GM12878 (cell line): Measurements from ENCODE around the gene PRCD. TPM values are rescaled to one million over a fixed set of nuclear protein-coding genes. Genes with fewer than 3 reads are reported as not detected.
A peak's percentile ranks its signal among the peaks of the same experiment; 100 is the strongest.

Experiments used
- ATAC-seq: fragments of 200-7000 bp; cut with Tn5 transposase; 3 replicates; pipeline ENCODE4 v1.9.1; 2020; ENCODE audit warnings: mild to moderate bottlenecking, moderate library complexity
- BruUV-seq: library from RNA; stranded (reverse); fragments of 400-500 nt; replicated peaks from 2 replicates; lab custom pipeline; 2021; lab: Mats Ljungman, UMichigan
- CTCF ChIA-PET: fragments of 300-600 bp; sonication (Branson Sonifier 250); formaldehyde crosslinking; extraction: SDS; loops from one replicate; lab custom pipeline; 2021; ENCODE audit warnings: inconsistent platforms; lab: Yijun Ruan, JAX
- POLR2A ChIA-PET: fragments of 350-600 bp; formaldehyde crosslinking; extraction: SDS; loops from one replicate; lab custom pipeline; 2021; ENCODE audit warnings: inconsistent platforms; lab: Charles Lee
- RAD21 ChIA-PET: fragments of 300-600 bp; sonication (Branson Sonifier 250); formaldehyde crosslinking; loops from one replicate; lab custom pipeline; 2023; ENCODE audit warnings: antibody characterized with exemption; ENCODE audit not compliant: unreplicated experiment; lab: Charles Lee
- SMC1A ChIA-PET: fragments of 300-600 bp; sonication (Branson Sonifier 250); formaldehyde crosslinking; loops from one replicate; lab custom pipeline; 2023; ENCODE audit not compliant: unreplicated experiment, uncharacterized antibody; lab: Charles Lee
- DNase-seq: peaks from one replicate; pipeline ENCODE4 v3.0.0-alpha.2; 2011; ENCODE audit warnings: low read depth, low spot score
- FAIRE-seq: peaks from 3 replicates; lab custom pipeline; 2011; peaks lifted over from hg19 to GRCh38; lab: Jason Lieb, UNC
- H2AFZ ChIP-seq: 2 replicates; pipeline ENCODE4 v1.6.0; 2011; ENCODE audit warnings: low read depth, low read length, control low read depth; ENCODE audit not compliant: control insufficient read depth
- H3K27ac ChIP-seq: 2 replicates; pipeline ENCODE4 v1.5.1; 2011; ENCODE audit warnings: control low read depth; ENCODE audit not compliant: control insufficient read depth, insufficient read depth
- H3K27me3 ChIP-seq, 2 experiments: replicated peaks in 1 of 2; 2 replicates each; pipeline versions ENCODE4 v1.6.0 to v1.6.1; 2011; ENCODE audit warnings: low read length in 1 of 2; ENCODE audit not compliant: control insufficient read depth in 2 of 2, insufficient read depth in 2 of 2
- H3K36me3 ChIP-seq, 2 experiments: 2 replicates each; pipeline ENCODE4 v1.5.1; 2011; ENCODE audit warnings: low read length in 1 of 2; ENCODE audit not compliant: control insufficient read depth in 2 of 2, insufficient read depth in 2 of 2
- H3K4me1 ChIP-seq: 2 replicates; pipeline ENCODE4 v1.6.1; 2011; ENCODE audit warnings: mild to moderate bottlenecking, low read length, moderate library complexity, mixed read lengths; ENCODE audit not compliant: control insufficient read depth, insufficient read depth
- H3K4me2 ChIP-seq: 2 replicates; pipeline ENCODE4 v1.6.0; 2011; ENCODE audit warnings: control low read depth; ENCODE audit not compliant: control insufficient read depth, insufficient read depth
- H3K4me3 ChIP-seq: fragments of 200-600 bp; sonication (generic); 2 replicates; pipeline ENCODE4 v1.5.1; 2016
- H3K79me2 ChIP-seq: 2 replicates; pipeline ENCODE4 v1.6.0; 2011; ENCODE audit warnings: low read length; ENCODE audit not compliant: control insufficient read depth, insufficient read depth
- H3K9ac ChIP-seq: 2 replicates; pipeline ENCODE4 v1.8.0; 2011; ENCODE audit warnings: low read length, control low read depth, mixed read lengths; ENCODE audit not compliant: control insufficient read depth, insufficient read depth
- H3K9me3 ChIP-seq: replicated peaks from 3 replicates; pipeline ENCODE4 v1.5.1; 2011; ENCODE audit warnings: mild to moderate bottlenecking, low read length; ENCODE audit not compliant: control insufficient read depth, insufficient read depth
- H4K20me1 ChIP-seq: 2 replicates; pipeline ENCODE4 v1.6.0; 2011; ENCODE audit not compliant: control insufficient read depth, insufficient read depth
- CHD1 ChIP-seq: IDR thresholded peaks from 2 replicates; pipeline ENCODE4 v1.6.1; 2012; ENCODE audit warnings: low read depth, low read length, improper control_type of control experiment
- HDAC2 ChIP-seq: fragments of 200-600 bp; sonication (generic); IDR thresholded peaks from 2 replicates; pipeline ENCODE4 v1.6.1; 2017
- IKZF1 ChIP-seq: fragments of 450-650 bp; conservative IDR thresholded peaks from 2 replicates; pipeline ENCODE4 v1.6.1; 2017; ENCODE audit warnings: antibody characterized with exemption, mild to moderate bottlenecking
- IRF5 ChIP-seq: fragments of 450-650 bp; IDR thresholded peaks from 2 replicates; pipeline ENCODE4 v1.6.1; 2017; ENCODE audit warnings: borderline replicate concordance
- MTA2 ChIP-seq: fragments of 450-650 bp; IDR thresholded peaks from 2 replicates; pipeline ENCODE4 v1.6.1; 2016; ENCODE audit warnings: low read depth, mild to moderate bottlenecking, moderate library complexity
- NFIC ChIP-seq: IDR thresholded peaks from 2 replicates; pipeline ENCODE4 v1.6.1; 2012; ENCODE audit warnings: low read depth, mild to moderate bottlenecking, inconsistent platforms, low read length, moderate library complexity
- NR2C2 ChIP-seq: IDR thresholded peaks from 2 replicates; pipeline ENCODE4 v1.6.1; 2011; ENCODE audit warnings: borderline replicate concordance, low read depth; ENCODE audit not compliant: control insufficient read depth, insufficient read length
- PML ChIP-seq: IDR thresholded peaks from 2 replicates; pipeline ENCODE4 v1.6.1; 2012; ENCODE audit warnings: low read length, inconsistent platforms
- USF1 ChIP-seq: IDR thresholded peaks from 2 replicates; pipeline ENCODE4 v1.6.1; 2011; ENCODE audit warnings: borderline replicate concordance, low read depth, mild to moderate bottlenecking, moderate library complexity, mixed read lengths, low read length; ENCODE audit not compliant: insufficient read depth; ENCODE audit errors: extremely low read length
- ZBTB33 ChIP-seq: fragments of 450-650 bp; IDR thresholded peaks from 2 replicates; pipeline ENCODE4 v1.6.1; 2017; ENCODE audit warnings: mild to moderate bottlenecking
- ZNF622 ChIP-seq: fragments of 450-650 bp; IDR thresholded peaks from 2 replicates; pipeline ENCODE4 v1.6.1; 2017; ENCODE audit warnings: mild to moderate bottlenecking, inconsistent platforms
- WGBS: methylation state at CpG from one replicate; pipeline ENCODE4 v1.1.6; 2016; ENCODE audit warnings: low lambda C conversion rate; ENCODE audit not compliant: insufficient replicate concordance, insufficient coverage; ENCODE audit errors: missing lambda C conversion rate; 5-methylcytosine and 5-hydroxymethylcytosine counted together
- in situ Hi-C: fragments of 300-500 bp; cut with MboI; formaldehyde crosslinking; loops from 9 replicates; pipeline ENCODE4 v1.14.3; 2018; ENCODE audit warnings: mixed read lengths
- intact Hi-C: fragments of 100-400 bp; cut with micrococcal nuclease; formaldehyde crosslinking; loops from one replicate; pipeline ENCODE4 v1.14.2; 2022; ENCODE audit not compliant: unreplicated experiment
- polyA plus RNA-seq, 11 experiments: library from polyadenylated mRNA; depleted of rRNA in 4 of 11; unstranded in 6 of 11; stranded (reverse) in 5 of 11; fragments of >200 nt; fragmentation: Nextera tagmentation in 4 of 11; fragmentation: Illumina TruSeq in 1 of 11; extraction: Ambion mirVana in 4 of 11; extraction: Trizol in 1 of 11; gene quantifications; 1 replicate in 1 of 11; 2 replicates in 10 of 11; pipeline versions ENCODE4 v1.2.1 to v1.2.3, GENCODE V29; 2011 to 2016; ENCODE audit warnings: inconsistent platforms in 2 of 11, missing spikeins in 2 of 11, low read depth in 1 of 11
- total RNA-seq, 4 experiments: library from RNA; depleted of rRNA in 3 of 4; stranded (reverse); fragments of >200 nt in 3 of 4; fragmentation: Illumina TruSeq in 1 of 4; extraction: Trizol in 1 of 4; gene quantifications; 2 replicates each; pipeline versions ENCODE4 v1.2.1 to v1.2.3, GENCODE V29; 2013 to 2021
- TF ChIP-seq, protein P1 (sequence below): fragments of 150-350 bp; IDR thresholded peaks from 2 replicates; pipeline ENCODE4 v1.6.1; 2014; ENCODE audit warnings: mild to moderate bottlenecking, low read depth, low read length

PRCD gene
- total and polyA plus RNA-seq, 10 of the 15 experiments (the other 5 are each of a cell fraction or from before 2014, with no cell fraction given), result 0.18 to 0.95 (median 0.34) TPM; not detected in 4

DNA sequence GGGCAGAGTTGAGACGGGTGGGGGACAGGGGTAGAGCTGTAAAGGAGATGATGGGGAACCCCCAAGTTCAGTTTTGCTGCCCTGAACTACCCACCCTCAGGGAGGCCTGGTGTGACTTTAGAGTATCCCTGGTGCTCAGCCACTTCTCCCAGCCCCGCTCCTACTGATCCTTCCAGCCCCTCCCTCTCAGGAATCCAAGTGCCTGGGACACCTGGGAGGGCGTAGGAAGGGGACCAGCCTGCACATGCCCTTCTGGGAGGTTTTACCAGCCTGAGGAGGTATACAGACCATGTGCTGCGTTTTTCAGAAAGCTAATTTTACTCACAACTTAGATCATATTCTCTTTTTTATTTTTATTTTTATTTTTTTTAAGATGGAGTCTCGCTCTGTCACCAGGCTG lies 41.7 kb downstream of the PRCD start:
- Histone ChIP-seq H3K4me2 (0 out of 2 replicates have a peak overlapping the region, but pooled peaks have one; percentile 79), H3K4me3 (no peak overlapping the region), H3K36me3 (no peaks in the 10 kb centered on the region), H3K9ac (no peak overlapping the region), H3K27ac (no peak overlapping the region), H3K79me2 (no peaks in the 10 kb centered on the region), H3K4me1 (peaks cover 24% of the 10 kb centered on the region), H4K20me1 (no peaks in the 10 kb centered on the region), H3K27me3 (peaks cover 0 to 4% of the 10 kb centered on the region in 2 experiments; a peak in 2 of 4 replicates), H3K9me3 (no peaks in the 10 kb centered on the region), H2AFZ (0 out of 2 replicates have a peak overlapping the region, but pooled peaks have one; percentile 75)
- ATAC-seq (no peak), DNase-seq (no peak), FAIRE-seq (no peak)
- BruUV-seq, result no TSS peak
- WGBS, result 59% methylated on average over 5 of the region's 5 CpGs
- in situ Hi-C loops (no loop called here), intact Hi-C loops (no loop called here)
- TF ChIP-seq PML (no peak), NFIC (no peak), MTA2 (no peak), IKZF1 (no peak), ZNF622 (no peak), HDAC2 (no peak), ZBTB33 (no peak), CHD1 (no peak), NR2C2 (no peak), IRF5 (no peak), USF1 (no peak)
- TF ChIP-seq, protein P1, sequence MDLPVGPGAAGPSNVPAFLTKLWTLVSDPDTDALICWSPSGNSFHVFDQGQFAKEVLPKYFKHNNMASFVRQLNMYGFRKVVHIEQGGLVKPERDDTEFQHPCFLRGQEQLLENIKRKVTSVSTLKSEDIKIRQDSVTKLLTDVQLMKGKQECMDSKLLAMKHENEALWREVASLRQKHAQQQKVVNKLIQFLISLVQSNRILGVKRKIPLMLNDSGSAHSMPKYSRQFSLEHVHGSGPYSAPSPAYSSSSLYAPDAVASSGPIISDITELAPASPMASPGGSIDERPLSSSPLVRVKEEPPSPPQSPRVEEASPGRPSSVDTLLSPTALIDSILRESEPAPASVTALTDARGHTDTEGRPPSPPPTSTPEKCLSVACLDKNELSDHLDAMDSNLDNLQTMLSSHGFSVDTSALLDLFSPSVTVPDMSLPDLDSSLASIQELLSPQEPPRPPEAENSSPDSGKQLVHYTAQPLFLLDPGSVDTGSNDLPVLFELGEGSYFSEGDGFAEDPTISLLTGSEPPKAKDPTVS, result no peak
- RAD21 ChIA-PET, result no interaction called here
- SMC1A ChIA-PET, result interaction anchor here (1.0 kb wide), 1 partner anchor 23 kb away, joined by 4 read pairs; no protein-coding TSS in a partner anchor
- CTCF ChIA-PET, result interaction anchor here (3.0 kb wide), 1 partner anchor 43 kb away, joined by 13 read pairs; no protein-coding TSS in a partner anchor
- POLR2A ChIA-PET, result interaction anchor here (0.6 to 0.7 kb wide), 2 partner anchors 18 to 58 kb away, joined by 5 to 6 read pairs; no protein-coding TSS in a partner anchor
